Transverse colon (tissue), 4 donors: Measurements from ENCODE around the gene XRCC4.

Source experiments
- EP300 ChIP-seq: sonication (generic); formaldehyde crosslinking; IDR thresholded peaks from one replicate; pipeline ENCODE4 v1.6.1; 2017; ENCODE audit warnings: antibody characterized with exemption, low read depth
- POLR2A ChIP-seq: fragments of 450-650 bp; IDR thresholded peaks from one replicate; pipeline ENCODE4 v1.6.1; 2016; ENCODE audit warnings: antibody characterized with exemption, mild to moderate bottlenecking, moderate library complexity
- POLR2AphosphoS5 ChIP-seq, 3 donors: sonication (generic); formaldehyde crosslinking; IDR thresholded peaks; one replicate each; pipeline ENCODE4 v1.6.1; 2016; ENCODE audit warnings: antibody characterized with exemption in 3 of 3
- TF ChIP-seq, protein P1 (sequence below), 5 experiments: fragments of 200-600 bp in 3 of 5; fragments of 450-650 bp in 2 of 5; sonication (generic) in 3 of 5; IDR thresholded peaks; 1 replicate in 2 of 5; 2 replicates in 3 of 5; pipeline ENCODE4 v1.5.1; 2016 to 2017; ENCODE audit warnings: antibody characterized with exemption in 5 of 5, inconsistent platforms in 3 of 5, mild to moderate bottlenecking in 2 of 5, moderate library complexity in 1 of 5

DNA sequence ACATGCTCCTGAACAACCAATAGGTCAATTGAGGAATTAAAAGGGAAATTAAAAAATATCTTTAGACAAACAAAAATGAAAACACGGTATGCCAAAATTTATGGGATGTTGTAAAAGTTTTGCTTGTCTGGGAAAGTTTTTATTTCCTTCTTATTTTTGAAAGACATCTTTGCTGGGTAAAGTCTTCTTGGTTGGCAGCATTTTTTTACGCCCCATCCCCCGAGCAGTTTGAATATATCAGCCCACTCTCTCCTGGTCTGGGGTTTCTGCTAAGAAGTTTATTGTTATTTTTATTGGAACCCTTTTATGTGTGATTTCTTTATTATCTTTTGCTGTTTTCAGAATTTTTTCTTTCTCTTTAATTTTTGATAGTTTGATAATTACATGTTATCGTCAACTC, 16.3 kb downstream of the XRCC4 start:
- TF ChIP-seq, protein P1, sequence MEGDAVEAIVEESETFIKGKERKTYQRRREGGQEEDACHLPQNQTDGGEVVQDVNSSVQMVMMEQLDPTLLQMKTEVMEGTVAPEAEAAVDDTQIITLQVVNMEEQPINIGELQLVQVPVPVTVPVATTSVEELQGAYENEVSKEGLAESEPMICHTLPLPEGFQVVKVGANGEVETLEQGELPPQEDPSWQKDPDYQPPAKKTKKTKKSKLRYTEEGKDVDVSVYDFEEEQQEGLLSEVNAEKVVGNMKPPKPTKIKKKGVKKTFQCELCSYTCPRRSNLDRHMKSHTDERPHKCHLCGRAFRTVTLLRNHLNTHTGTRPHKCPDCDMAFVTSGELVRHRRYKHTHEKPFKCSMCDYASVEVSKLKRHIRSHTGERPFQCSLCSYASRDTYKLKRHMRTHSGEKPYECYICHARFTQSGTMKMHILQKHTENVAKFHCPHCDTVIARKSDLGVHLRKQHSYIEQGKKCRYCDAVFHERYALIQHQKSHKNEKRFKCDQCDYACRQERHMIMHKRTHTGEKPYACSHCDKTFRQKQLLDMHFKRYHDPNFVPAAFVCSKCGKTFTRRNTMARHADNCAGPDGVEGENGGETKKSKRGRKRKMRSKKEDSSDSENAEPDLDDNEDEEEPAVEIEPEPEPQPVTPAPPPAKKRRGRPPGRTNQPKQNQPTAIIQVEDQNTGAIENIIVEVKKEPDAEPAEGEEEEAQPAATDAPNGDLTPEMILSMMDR (IDR thresholded peaks at IDR 0.05), result no peak
- TF ChIP-seq POLR2AphosphoS5 (IDR thresholded peaks at IDR 0.05) (no peak), POLR2A (no peak), EP300 (no peak)
